Neuron (in vitro differentiated cells): ENCODE results near the gene LONRF2.

ENCODE experiments used
- H2AFZ ChIP-seq: one replicate; pipeline ENCODE4 v1.6.1; 2013; ENCODE audit warnings: low read depth, mild to moderate bottlenecking, inconsistent platforms, low read length, moderate library complexity
- H3K27me3 ChIP-seq: one replicate; pipeline ENCODE4 v1.6.1; 2013; ENCODE audit warnings: low read length; ENCODE audit not compliant: insufficient read depth
- H3K36me3 ChIP-seq: one replicate; pipeline ENCODE4 v1.6.1; 2013; ENCODE audit warnings: low read length; ENCODE audit not compliant: insufficient read depth
- H3K4me1 ChIP-seq: one replicate; pipeline ENCODE4 v1.6.1; 2013; ENCODE audit warnings: low read length; ENCODE audit not compliant: insufficient read depth
- H3K4me3 ChIP-seq: 2 replicates; pipeline ENCODE4 v1.5.1; 2013; ENCODE audit warnings: mild to moderate bottlenecking, low read length, moderate library complexity
- H3K9me3 ChIP-seq: one replicate; pipeline ENCODE4 v1.6.1; 2013; ENCODE audit warnings: low read length

Gene LONRF2

DNA sequence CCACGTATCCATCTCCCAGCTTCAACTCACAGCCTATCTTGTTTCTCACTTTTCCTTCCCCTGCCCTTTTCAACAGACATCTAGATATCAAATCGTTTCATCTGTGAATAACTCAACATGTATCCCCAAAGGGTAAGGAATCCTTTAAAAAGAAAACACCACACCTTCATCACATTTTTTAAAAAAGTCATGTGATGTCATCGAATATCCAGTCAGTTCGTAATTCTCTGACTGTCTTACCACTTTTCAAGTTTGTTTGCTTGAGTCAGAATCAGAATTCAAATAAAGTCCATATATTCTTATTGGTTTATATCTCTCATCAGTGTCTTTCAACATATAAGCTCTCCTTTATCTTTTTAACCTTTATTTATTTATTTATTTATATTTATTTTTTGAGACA, 5.4 kb upstream of the LONRF2 start:
- no peak overlapping the region for H2AFZ ChIP-seq

GRCh38 chr2:100321179-100321865, 979 bp downstream of the LONRF2 start:
- H3K27me3 ChIP-seq, result peaks cover 27% of the 10 kb centered on the region

More for the DNA sequence above, 5.4 kb upstream of the LONRF2 start:
- Histone ChIP-seq H3K36me3 (no peaks in the 10 kb centered on the region), H3K4me3 (no peak overlapping the region), H3K9me3 (no peaks in the 10 kb centered on the region), H3K27me3 (peaks cover 26% of the 10 kb centered on the region), H3K4me1 (no peaks in the 10 kb centered on the region)

GRCh38 chr2:100320547-100321178, 1.6 kb downstream of the LONRF2 start:
- H3K27me3 ChIP-seq, result peaks cover 27% of the 10 kb centered on the region
- H3K4me3 ChIP-seq, result peak overlapping the region; percentile 71

More at GRCh38 chr2:100321179-100321865, 979 bp downstream of the LONRF2 start:
- no peaks in the 10 kb centered on the region for H3K36me3 ChIP-seq
- peak overlapping the region; percentile 71 for H3K4me3 ChIP-seq
- peaks cover 6% of the 10 kb centered on the region for H3K9me3 ChIP-seq
- peak overlapping the region; percentile 62 for H2AFZ ChIP-seq
- H3K4me1 ChIP-seq, result peaks cover 9% of the 10 kb centered on the region

DNA sequence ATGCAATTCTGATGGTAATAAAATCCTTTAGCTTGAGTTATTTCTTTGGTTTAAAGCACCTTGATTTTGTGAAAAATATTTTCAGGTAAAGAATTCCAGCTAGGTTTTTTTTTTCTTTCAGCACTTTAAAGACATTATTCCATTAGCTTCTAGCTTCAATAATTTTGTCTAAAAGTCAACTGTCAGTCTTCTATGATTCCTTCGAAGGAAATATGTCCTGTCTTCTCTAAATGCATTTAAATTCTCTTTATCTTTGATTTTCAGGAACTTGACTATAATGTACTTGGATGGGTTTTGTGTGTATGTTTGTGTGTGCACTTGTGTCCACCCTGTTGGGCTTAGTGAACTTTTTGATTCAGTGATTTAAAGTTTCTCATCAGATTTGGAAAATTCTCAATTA, 4.7 kb downstream of the LONRF2 start:
- peaks cover 6% of the 10 kb centered on the region for H3K9me3 ChIP-seq
- peaks cover under 1% of the 10 kb centered on the region for H3K27me3 ChIP-seq
- no peak overlapping the region for H2AFZ ChIP-seq

More at GRCh38 chr2:100320547-100321178, 1.6 kb downstream of the LONRF2 start:
- Histone ChIP-seq H3K36me3 (no peaks in the 10 kb centered on the region), H3K4me1 (peaks cover 9% of the 10 kb centered on the region), H3K9me3 (peaks cover 6% of the 10 kb centered on the region), H2AFZ (peak overlapping the region; percentile 62)

GRCh38 chr2:100309973-100310719, 12.2 kb downstream of the LONRF2 start:
- H3K4me1 ChIP-seq, result no peaks in the 10 kb centered on the region
- no peaks in the 10 kb centered on the region for H3K27me3 ChIP-seq
- no peak overlapping the region for H2AFZ ChIP-seq
- no peak overlapping the region for H3K4me3 ChIP-seq
- H3K36me3 ChIP-seq, result peaks cover 3% of the 10 kb centered on the region
- H3K9me3 ChIP-seq, result no peaks in the 10 kb centered on the region

More for the DNA sequence above, 4.7 kb downstream of the LONRF2 start:
- no peak overlapping the region for H3K4me3 ChIP-seq
- H3K4me1 ChIP-seq, result peaks cover 9% of the 10 kb centered on the region
- H3K36me3 ChIP-seq, result no peaks in the 10 kb centered on the region

- peaks cover 3% of the 10 kb centered on the region for H3K36me3 ChIP-seq
- no peak overlapping the region for H2AFZ ChIP-seq
- no peaks in the 10 kb centered on the region for H3K4me1 ChIP-seq
- no peaks in the 10 kb centered on the region for H3K27me3 ChIP-seq
- no peak overlapping the region for H3K4me3 ChIP-seq
- no peaks in the 10 kb centered on the region for H3K9me3 ChIP-seq
Observed at GRCh38 chr2:100309311-100309710, 13.0 kb downstream of the LONRF2 start.

- peaks cover 17% of the 10 kb centered on the region for H3K36me3 ChIP-seq
- no peaks in the 10 kb centered on the region for H3K4me1 ChIP-seq
- no peak overlapping the region for H3K4me3 ChIP-seq
- peaks cover 3% of the 10 kb centered on the region for H3K9me3 ChIP-seq
- H2AFZ ChIP-seq, result no peak overlapping the region
- H3K27me3 ChIP-seq, result no peaks in the 10 kb centered on the region
Observed at GRCh38 chr2:100303744-100304143, 18.6 kb downstream of the LONRF2 start.

DNA sequence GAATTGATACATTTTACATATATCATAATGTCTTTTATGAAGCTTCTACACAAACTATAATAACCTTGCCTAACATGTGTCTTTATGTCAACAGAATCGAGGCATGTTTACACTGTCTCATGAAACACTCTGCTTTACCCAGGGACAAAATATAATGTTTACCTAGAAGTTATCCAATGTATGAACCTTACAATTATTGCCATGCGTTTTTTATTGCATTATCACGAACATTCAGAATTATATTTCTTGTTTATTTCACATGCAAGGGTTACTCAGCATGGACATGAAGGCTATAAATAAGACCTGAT, 19.8 kb downstream of the LONRF2 start:
- Histone ChIP-seq H3K9me3 (peaks cover 3% of the 10 kb centered on the region), H2AFZ (no peak overlapping the region), H3K4me1 (no peaks in the 10 kb centered on the region), H3K27me3 (no peaks in the 10 kb centered on the region), H3K36me3 (peaks cover 23% of the 10 kb centered on the region), H3K4me3 (no peak overlapping the region)

DNA sequence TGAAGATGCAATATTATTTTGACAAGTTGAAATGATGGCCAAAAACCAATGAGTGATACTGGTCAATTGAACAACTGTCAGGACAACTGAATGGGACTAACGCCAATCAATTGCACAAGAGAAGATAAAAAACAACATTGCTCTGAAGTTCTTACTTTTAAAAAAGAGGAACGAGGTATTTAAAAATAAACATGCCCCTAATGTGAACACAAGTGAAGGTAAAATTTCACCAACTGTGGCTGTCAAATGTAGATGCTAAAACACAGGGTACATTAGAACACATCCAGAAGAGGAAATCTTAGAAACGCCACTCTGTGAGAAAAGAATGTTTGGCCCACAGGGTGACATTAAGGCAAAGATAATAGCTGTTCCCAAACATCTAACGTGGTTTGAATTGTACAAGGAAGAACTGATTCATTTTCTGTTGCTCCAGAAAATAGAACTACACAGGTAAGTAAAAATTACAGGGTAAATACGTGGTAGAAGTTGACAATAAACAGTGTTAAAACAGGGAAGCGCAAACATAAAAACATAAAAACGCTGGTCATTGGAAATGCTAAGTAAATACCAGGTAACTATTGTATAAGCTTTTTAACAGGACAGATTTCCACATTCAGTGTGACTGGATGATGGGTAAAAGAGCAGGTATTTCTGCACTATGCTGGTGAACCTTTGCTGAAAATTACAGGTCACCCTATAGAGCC, 20.3 kb downstream of the LONRF2 start:
- H3K36me3 ChIP-seq, result peaks cover 23% of the 10 kb centered on the region
- H3K27me3 ChIP-seq, result no peaks in the 10 kb centered on the region
- no peaks in the 10 kb centered on the region for H3K4me1 ChIP-seq

DNA sequence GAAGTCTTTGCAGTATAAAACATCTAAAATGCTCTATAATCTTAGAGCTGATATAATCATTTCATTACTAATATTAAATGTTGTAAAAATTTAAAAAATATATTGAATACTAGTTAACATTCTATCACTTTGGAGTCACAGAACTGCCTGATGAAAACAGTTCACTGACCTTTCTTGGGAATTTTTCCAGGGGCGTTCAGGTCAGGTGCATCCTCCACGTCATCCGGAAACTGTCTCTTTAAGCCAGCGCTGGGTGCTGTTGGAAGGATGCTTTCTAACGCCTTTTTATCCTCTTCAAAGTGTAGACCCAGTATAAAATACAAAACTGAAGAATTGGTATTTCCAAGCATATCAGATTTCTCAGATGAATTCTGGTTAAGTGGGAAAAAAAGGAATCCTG, 22.8 kb downstream of the LONRF2 start:
- Histone ChIP-seq H3K9me3 (peaks cover 3% of the 10 kb centered on the region), H3K4me3 (no peak overlapping the region), H3K36me3 (peaks cover 19% of the 10 kb centered on the region), H2AFZ (no peak overlapping the region), H3K27me3 (no peaks in the 10 kb centered on the region), H3K4me1 (no peaks in the 10 kb centered on the region)

More for the DNA sequence above, 20.3 kb downstream of the LONRF2 start:
- Histone ChIP-seq H3K9me3 (peaks cover 3% of the 10 kb centered on the region), H2AFZ (no peak overlapping the region), H3K4me3 (no peak overlapping the region)

GRCh38 chr2:100297511-100297910, 24.8 kb downstream of the LONRF2 start:
- H3K9me3 ChIP-seq, result peaks cover 1% of the 10 kb centered on the region
- H3K27me3 ChIP-seq, result no peaks in the 10 kb centered on the region
- H2AFZ ChIP-seq, result no peak overlapping the region
- H3K36me3 ChIP-seq, result peaks cover 17% of the 10 kb centered on the region
- no peaks in the 10 kb centered on the region for H3K4me1 ChIP-seq
- H3K4me3 ChIP-seq, result no peak overlapping the region

GRCh38 chr2:100294162-100294497, 28.2 kb downstream of the LONRF2 start:
- no peaks in the 10 kb centered on the region for H3K9me3 ChIP-seq
- peaks cover 17% of the 10 kb centered on the region for H3K36me3 ChIP-seq
- H3K4me3 ChIP-seq, result no peak overlapping the region
- H2AFZ ChIP-seq, result no peak overlapping the region
- H3K27me3 ChIP-seq, result no peaks in the 10 kb centered on the region
- H3K4me1 ChIP-seq, result peaks cover 21% of the 10 kb centered on the region
